GM10266 (cell line): ENCODE measurements around the gene COL5A2.

ENCODE experiments used
- DNase-seq: peaks from one replicate; pipeline ENCODE4 v3.0.0; 2012; ENCODE audit errors: extremely low spot score
- CTCF ChIP-seq: IDR thresholded peaks from 2 replicates; pipeline ENCODE4 v1.5.1; 2012; ENCODE audit warnings: mild to moderate bottlenecking, low read depth; ENCODE audit not compliant: control insufficient read depth, insufficient read depth; ENCODE audit errors: missing control alignments

The COL5A2 gene

GRCh38 chr2:189142893-189143759 is 36.4 kb downstream of the COL5A2 start:
- DNase-seq, result peak; percentile 38
- peak; percentile 84 for TF ChIP-seq CTCF

GRCh38 chr2:189138800-189139199 is 40.8 kb downstream of the COL5A2 start:
- no peak for TF ChIP-seq CTCF

GRCh38 chr2:189137519-189137918 is 42.0 kb downstream of the COL5A2 start:
- DNase-seq, result no peak
- TF ChIP-seq CTCF, result no peak

More at GRCh38 chr2:189138800-189139199, 40.8 kb downstream of the COL5A2 start:
- no peak for DNase-seq

- no peak for DNase-seq
- TF ChIP-seq CTCF, result no peak
Measured at GRCh38 chr2:189134485-189134884, 45.1 kb downstream of the COL5A2 start.

- no peak for DNase-seq
- TF ChIP-seq CTCF, result no peak
Measured at GRCh38 chr2:189131991-189132390, 47.6 kb downstream of the COL5A2 start.

GRCh38 chr2:189129971-189130370 is 49.6 kb downstream of the COL5A2 start:
- TF ChIP-seq CTCF, result no peak
- no peak for DNase-seq

GRCh38 chr2:189128970-189129369 is 50.6 kb downstream of the COL5A2 start:
- no peak for DNase-seq
- TF ChIP-seq CTCF, result no peak
